PC-9 (cell line): Measurements from ENCODE around the gene ABTB2. TPM values are rescaled to one million over a fixed set of nuclear protein-coding genes. Genes with fewer than 3 reads are reported as not detected.

Experiments used
- BruUV-seq: library from RNA; stranded (reverse); fragments of 400-500 nt; replicated peaks from 2 replicates; lab custom pipeline; 2021; lab: Mats Ljungman, UMichigan
- CTCF ChIA-PET: fragments of 300-600 bp; sonication (Branson Sonifier 250); formaldehyde crosslinking; loops from one replicate; lab custom pipeline; 2022; ENCODE audit warnings: antibody characterized with exemption; lab: Charles Lee
- POLR2A ChIA-PET: fragments of 300-600 bp; sonication (Branson Sonifier 250); formaldehyde crosslinking; loops from one replicate; lab custom pipeline; 2022; ENCODE audit warnings: antibody characterized with exemption; ENCODE audit not compliant: unreplicated experiment; lab: Charles Lee
- DNase-seq, 2 experiments: peaks; one replicate each; pipeline versions ENCODE4 v3.0.0 to v3.0.0-alpha.2; 2015 to 2022; ENCODE audit warnings: mixed read lengths in 1 of 2
- H2AFZ ChIP-seq: fragments of 200-600 bp; sonication (generic); 2 replicates; pipeline ENCODE4 v1.8.1; 2017; ENCODE audit warnings: antibody characterized with exemption
- H3F3A ChIP-seq: fragments of 200-600 bp; sonication (generic); 2 replicates; pipeline ENCODE4 v1.8.1; 2017; ENCODE audit warnings: antibody characterized with exemption, mild to moderate bottlenecking, low read depth; ENCODE audit not compliant: insufficient read depth
- H3K27ac ChIP-seq: fragments of 200-600 bp; sonication (generic); 2 replicates; pipeline ENCODE4 v1.6.1; 2016; ENCODE audit warnings: mixed run types
- H3K27me3 ChIP-seq: fragments of 200-600 bp; sonication (generic); 2 replicates; pipeline ENCODE4 v1.6.1; 2016; ENCODE audit warnings: low read depth, mixed run types; ENCODE audit not compliant: insufficient read depth
- H3K36me3 ChIP-seq: fragments of 200-600 bp; sonication (generic); 2 replicates; pipeline ENCODE4 v1.6.1; 2016; ENCODE audit warnings: low read depth, mixed run types
- H3K4me1 ChIP-seq: fragments of 200-600 bp; sonication (generic); replicated peaks from 2 replicates; pipeline ENCODE4 v1.6.1; 2016; ENCODE audit warnings: mixed run types; ENCODE audit not compliant: insufficient read depth
- H3K4me2 ChIP-seq: fragments of 200-600 bp; sonication (generic); 2 replicates; pipeline ENCODE4 v1.6.1; 2017; ENCODE audit warnings: mixed run types
- H3K4me3 ChIP-seq: fragments of 200-600 bp; sonication (generic); 2 replicates; pipeline ENCODE4 v1.6.1; 2016; ENCODE audit warnings: mixed run types
- H3K79me2 ChIP-seq: fragments of 200-600 bp; sonication (generic); 2 replicates; pipeline ENCODE4 v1.6.1; 2017; ENCODE audit warnings: low read depth, mixed run types
- H3K9me2 ChIP-seq: fragments of 200-600 bp; sonication (generic); 2 replicates; pipeline ENCODE4 v1.8.1; 2017; ENCODE audit warnings: mild to moderate bottlenecking; ENCODE audit not compliant: insufficient read depth
- H3K9me3 ChIP-seq: fragments of 200-600 bp; sonication (generic); 2 replicates; pipeline ENCODE4 v1.8.1; 2016; ENCODE audit warnings: low read depth; ENCODE audit not compliant: insufficient read depth
- H4K20me1 ChIP-seq: fragments of 200-600 bp; sonication (generic); 2 replicates; pipeline ENCODE4 v1.8.1; 2017; ENCODE audit not compliant: insufficient read depth
- EZH2 ChIP-seq: fragments of 200-600 bp; sonication (generic); IDR thresholded peaks from 2 replicates; pipeline ENCODE4 v1.8.0; 2017; ENCODE audit warnings: antibody characterized with exemption, low read depth
- intact Hi-C: fragments of 100-400 bp; cut with micrococcal nuclease; formaldehyde crosslinking; loops from one replicate; pipeline ENCODE4 v1.10.0; 2022; ENCODE audit not compliant: unreplicated experiment
- total RNA-seq: library from RNA; stranded (reverse); gene quantifications from 2 replicates; pipeline ENCODE4 v1.2.3, GENCODE V29; 2021
- TF ChIP-seq, protein P1 (sequence below): fragments of 200-600 bp; sonication (generic); conservative IDR thresholded peaks from 2 replicates; pipeline ENCODE4 v1.6.1; 2017; ENCODE audit warnings: mixed run types, antibody characterized with exemption, mild to moderate bottlenecking, moderate library complexity

The ABTB2 gene
- total RNA-seq, 1 experiment from 2014 or later = 12.9 TPM

DNA sequence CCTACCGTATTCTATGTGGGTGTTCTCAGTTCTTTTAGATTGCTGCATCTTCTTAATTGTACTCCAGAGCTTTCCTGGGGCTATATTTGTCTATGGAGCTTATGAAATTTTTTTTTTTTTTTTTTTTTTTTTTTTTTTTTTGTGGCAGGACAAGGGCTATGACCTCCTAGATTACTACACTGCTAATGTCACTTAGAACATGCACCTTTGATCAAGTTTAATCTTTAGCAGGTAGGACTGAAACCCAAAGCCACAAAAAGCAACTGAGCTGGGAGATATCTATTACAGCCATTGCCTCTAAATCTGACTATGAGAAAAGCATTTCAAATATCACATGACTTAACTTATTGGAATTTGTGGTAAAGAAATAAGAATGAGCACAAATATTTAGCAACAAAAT lies 21.7 kb upstream of the ABTB2 start:
- Histone ChIP-seq H3K9me2 (no peaks in the 10 kb centered on the region), H3K4me3 (no peak overlapping the region; the same call in 1 of the 2 replicates), H3K27me3 (no peaks in the 10 kb centered on the region), H3K79me2 (no peaks in the 10 kb centered on the region), H3K36me3 (no peaks in the 10 kb centered on the region), H2AFZ (peak overlapping the region; percentile 13; the same call in 1 of the 2 replicates), H3K4me1 (peaks cover 36% of the 10 kb centered on the region), H4K20me1 (no peaks in the 10 kb centered on the region), H3K27ac (peak overlapping the region; percentile 73), H3K4me2 (peak overlapping the region; percentile 56), H3K9me3 (peaks cover 17% of the 10 kb centered on the region), H3F3A (peaks cover 40% of the 10 kb centered on the region)
- CTCF ChIA-PET = interaction anchor here (0.5 to 0.7 kb wide), 3 partner anchors 9 to 22 kb away, joined by 3 to 13 read pairs (median 3); partner anchors contain the start of gene ABTB2
- TF ChIP-seq, protein P1, sequence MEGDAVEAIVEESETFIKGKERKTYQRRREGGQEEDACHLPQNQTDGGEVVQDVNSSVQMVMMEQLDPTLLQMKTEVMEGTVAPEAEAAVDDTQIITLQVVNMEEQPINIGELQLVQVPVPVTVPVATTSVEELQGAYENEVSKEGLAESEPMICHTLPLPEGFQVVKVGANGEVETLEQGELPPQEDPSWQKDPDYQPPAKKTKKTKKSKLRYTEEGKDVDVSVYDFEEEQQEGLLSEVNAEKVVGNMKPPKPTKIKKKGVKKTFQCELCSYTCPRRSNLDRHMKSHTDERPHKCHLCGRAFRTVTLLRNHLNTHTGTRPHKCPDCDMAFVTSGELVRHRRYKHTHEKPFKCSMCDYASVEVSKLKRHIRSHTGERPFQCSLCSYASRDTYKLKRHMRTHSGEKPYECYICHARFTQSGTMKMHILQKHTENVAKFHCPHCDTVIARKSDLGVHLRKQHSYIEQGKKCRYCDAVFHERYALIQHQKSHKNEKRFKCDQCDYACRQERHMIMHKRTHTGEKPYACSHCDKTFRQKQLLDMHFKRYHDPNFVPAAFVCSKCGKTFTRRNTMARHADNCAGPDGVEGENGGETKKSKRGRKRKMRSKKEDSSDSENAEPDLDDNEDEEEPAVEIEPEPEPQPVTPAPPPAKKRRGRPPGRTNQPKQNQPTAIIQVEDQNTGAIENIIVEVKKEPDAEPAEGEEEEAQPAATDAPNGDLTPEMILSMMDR = no peak
- no peak for TF ChIP-seq EZH2
- intact Hi-C loops = no loop called here
- peak in 1 of 2 experiments; percentile 70 for DNase-seq
- POLR2A ChIA-PET = interaction anchor here (0.5 to 0.7 kb wide), 7 partner anchors 8 to 536 kb away, joined by 4 to 10 read pairs (median 5); partner anchors contain the start of gene CAT
- no TSS peak for BruUV-seq

DNA sequence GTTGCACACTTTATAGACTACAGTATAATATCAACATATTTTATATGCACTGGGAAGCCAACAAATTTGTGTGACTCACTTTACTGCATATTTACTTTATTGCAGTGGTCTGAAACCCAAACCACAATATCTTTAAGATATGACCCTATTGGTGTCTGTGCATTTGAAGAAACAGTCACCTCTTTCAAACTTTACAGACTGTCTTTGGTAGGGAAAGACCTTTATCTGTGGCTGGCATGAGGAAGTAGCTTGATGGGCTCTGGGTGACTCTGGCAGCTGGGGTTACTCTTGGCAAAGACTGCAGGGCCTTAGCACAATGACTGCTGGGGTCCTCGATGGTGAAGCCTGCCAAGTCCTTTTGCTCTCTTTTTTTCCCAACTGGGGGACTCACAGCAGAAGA lies 21.3 kb upstream of the ABTB2 start:
- intact Hi-C loops = no loop called here
- Histone ChIP-seq H3F3A (peaks cover 41% of the 10 kb centered on the region), H3K27me3 (no peaks in the 10 kb centered on the region), H3K9me2 (no peaks in the 10 kb centered on the region), H4K20me1 (no peaks in the 10 kb centered on the region), H3K4me3 (no peak overlapping the region; the same call in 1 of the 2 replicates), H3K9me3 (peaks cover 17% of the 10 kb centered on the region), H3K27ac (peak overlapping the region; percentile 73), H3K4me1 (peaks cover 36% of the 10 kb centered on the region), H3K36me3 (no peaks in the 10 kb centered on the region), H3K4me2 (peak overlapping the region; percentile 56), H3K79me2 (no peaks in the 10 kb centered on the region), H2AFZ (peak overlapping the region; percentile 13; the same call in 1 of the 2 replicates)
- no TSS peak for BruUV-seq
- ChIA-PET POLR2A (interaction anchor here (0.5 to 0.7 kb wide), 7 partner anchors 9 to 537 kb away, joined by 4 to 10 read pairs (median 5); partner anchors contain the start of gene CAT), CTCF (interaction anchor here (0.5 to 0.6 kb wide), 2 partner anchors 8 to 21 kb away, joined by 3 read pairs; partner anchors contain the start of gene ABTB2)
- peak; percentile 32 to 96 for DNase-seq
- TF ChIP-seq, protein P1 = no peak
- TF ChIP-seq EZH2 = no peak

DNA sequence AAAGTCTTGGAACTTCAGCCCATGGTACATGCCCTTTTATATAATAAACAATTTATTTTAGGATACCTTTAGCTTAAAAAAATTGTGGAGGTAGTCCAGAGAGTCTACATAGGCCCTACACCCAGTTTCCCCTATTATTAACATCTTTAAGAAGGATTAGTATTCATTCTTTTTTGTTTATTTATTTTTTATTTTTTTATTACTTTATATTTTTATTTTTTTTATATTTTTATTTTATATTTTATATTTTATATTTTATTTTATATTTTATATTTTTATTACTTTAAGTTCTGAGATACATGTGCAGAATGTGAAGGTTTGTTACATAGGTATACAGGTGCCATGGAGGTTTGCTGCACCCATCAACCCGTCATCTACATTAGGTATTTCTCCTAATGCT lies 15.9 kb upstream of the ABTB2 start:
- H3K4me2 ChIP-seq = no peak overlapping the region
- H3K27me3 ChIP-seq = no peaks in the 10 kb centered on the region
- no peaks in the 10 kb centered on the region for H3K36me3 ChIP-seq
- H3K9me3 ChIP-seq = peaks cover 17% of the 10 kb centered on the region
- no TSS peak for BruUV-seq
- H3K27ac ChIP-seq = no peak overlapping the region
- POLR2A ChIA-PET = no interaction called here
- DNase-seq = no peak
- H3K9me2 ChIP-seq = no peaks in the 10 kb centered on the region
- no peaks in the 10 kb centered on the region for H4K20me1 ChIP-seq
- intact Hi-C loops = no loop called here
- no peak overlapping the region for H3K4me3 ChIP-seq
- no peak overlapping the region for H2AFZ ChIP-seq
- CTCF ChIA-PET = no interaction called here
- H3K79me2 ChIP-seq = no peaks in the 10 kb centered on the region
- peaks cover 27% of the 10 kb centered on the region for H3F3A ChIP-seq
- TF ChIP-seq, protein P1 = no peak
- no peak for TF ChIP-seq EZH2
- peaks cover 18% of the 10 kb centered on the region for H3K4me1 ChIP-seq
